ENCODE measurements around the gene GRK5.

Gene GRK5

DNA sequence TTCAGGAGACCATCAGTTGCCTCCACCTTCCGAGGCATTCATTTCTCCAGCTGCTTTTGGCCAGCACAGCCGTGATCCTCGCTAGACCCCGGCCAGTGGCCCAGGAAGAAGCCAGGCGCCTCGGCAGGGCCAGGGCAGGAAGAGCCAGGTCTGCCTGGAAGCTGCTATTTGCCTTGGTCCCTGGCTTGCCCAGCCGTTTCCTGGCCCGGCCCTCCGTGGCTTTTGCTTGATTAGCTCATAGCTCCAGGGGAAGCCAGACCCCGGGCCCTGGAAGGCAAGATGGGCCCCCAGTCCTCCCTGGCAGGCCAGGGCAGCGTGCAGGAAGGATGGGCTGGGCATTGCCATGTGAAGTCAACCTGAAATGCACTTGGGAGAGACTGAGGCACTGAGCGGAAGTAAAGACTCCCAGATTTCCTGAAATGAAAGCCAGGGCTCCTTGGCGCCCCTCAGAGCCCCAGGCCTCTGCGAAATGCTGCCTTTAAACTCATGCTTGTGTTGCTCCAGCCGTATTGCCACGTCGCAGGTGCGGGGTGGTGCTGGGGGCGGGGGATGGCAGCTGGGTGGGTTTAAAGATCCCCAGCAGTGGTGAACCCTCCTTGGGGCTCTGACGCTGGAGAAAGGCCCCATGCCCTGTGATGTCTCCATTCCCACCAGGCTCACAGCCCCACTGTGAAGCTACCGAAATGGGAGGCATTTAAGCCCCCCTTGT, 160.6 kb downstream of the GRK5 start:
- DNase-seq = no peak

DNA sequence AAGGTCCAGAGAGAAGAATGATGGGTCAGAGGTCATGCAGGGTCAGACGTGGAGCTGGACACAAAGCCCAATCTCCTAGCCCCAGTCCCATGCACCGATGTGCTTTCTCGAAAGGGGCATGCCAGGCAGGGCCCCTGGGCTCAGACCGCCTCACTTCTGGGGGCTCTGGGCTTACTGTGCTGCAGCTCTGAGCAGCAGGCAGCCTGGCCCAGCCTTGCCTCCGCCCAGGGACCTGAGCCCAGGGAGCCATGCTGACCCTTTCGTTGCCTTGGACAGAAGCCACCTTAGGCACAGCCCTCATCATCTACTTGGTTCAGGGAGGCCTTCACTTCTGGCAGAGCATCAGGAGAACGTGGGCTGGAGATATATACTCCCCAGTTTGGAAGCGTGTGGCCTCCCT, 161.2 kb downstream of the GRK5 start:
- no peak for DNase-seq

DNA sequence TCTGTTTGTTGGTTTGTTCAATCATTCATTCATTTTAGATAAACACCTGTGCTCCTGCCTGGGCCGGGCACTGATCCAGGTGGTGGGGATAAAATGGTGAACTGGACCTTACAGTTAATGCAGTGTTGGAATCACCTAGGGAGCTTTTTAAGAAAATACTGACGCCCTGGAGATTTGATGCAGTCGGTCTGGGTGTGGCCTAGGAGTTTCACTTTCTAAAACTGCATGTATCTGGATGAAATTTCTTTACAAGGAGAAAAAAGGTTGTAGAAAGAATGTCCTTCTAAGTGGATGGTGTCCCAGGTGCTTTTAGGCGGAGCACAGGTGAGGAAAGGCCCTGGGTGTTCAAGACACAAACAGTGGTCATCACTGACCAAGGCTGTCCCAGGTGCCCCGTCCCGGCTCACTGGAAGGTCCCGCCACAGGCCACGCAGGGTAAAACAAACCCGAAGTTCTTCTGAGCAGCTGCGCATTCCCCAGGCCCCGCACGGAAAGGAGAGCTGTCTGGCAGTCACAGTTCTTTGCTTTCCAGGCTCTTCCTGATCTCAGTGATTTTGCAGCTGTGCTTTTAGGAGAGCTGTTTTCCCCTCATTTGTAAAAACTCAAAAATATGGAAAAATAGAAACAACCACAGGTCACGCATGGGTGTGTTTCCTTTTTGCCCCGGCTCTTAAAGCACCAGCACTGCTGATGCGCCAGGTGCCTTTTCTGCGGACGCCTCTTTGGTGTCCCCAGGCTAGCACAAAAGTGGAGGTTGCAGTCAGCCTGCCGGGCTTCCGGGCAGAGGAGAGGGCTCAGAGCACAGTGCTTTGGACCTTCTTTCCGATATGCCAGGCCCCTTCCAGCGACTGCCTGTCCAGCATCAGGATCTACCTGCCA, 161.9 kb downstream of the GRK5 start:
- DNase-seq = no peak

DNA sequence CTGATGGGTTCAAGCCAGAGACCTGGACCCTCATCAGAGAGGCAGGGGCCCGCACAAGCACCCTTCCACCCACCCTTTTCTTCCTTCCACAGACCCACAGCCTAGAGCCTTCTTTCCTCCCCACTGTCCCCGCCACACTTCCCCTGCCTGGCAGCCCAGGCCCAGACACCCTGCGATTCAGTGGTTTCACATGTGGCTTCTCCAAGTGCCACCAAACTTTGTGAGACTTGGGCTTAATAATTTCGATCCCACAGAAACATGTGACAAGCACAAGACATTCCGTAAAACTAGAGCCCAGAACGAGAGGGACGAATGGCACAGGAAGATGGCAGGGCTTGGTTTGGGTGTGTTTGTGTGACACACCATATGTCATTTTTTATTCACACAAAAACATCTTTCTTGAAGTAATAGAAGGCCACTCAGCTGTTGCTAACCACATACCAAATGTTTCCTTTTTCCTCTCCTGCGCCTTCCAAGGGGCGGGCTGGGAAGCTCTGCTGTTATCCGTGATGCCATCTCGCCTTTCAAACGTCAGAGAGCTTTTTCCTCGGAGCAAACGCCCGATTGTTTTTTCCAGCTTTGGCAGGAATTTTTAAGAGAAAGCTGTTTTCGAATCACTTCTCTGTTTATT, 162.9 kb downstream of the GRK5 start:
- DNase-seq = no peak

DNA sequence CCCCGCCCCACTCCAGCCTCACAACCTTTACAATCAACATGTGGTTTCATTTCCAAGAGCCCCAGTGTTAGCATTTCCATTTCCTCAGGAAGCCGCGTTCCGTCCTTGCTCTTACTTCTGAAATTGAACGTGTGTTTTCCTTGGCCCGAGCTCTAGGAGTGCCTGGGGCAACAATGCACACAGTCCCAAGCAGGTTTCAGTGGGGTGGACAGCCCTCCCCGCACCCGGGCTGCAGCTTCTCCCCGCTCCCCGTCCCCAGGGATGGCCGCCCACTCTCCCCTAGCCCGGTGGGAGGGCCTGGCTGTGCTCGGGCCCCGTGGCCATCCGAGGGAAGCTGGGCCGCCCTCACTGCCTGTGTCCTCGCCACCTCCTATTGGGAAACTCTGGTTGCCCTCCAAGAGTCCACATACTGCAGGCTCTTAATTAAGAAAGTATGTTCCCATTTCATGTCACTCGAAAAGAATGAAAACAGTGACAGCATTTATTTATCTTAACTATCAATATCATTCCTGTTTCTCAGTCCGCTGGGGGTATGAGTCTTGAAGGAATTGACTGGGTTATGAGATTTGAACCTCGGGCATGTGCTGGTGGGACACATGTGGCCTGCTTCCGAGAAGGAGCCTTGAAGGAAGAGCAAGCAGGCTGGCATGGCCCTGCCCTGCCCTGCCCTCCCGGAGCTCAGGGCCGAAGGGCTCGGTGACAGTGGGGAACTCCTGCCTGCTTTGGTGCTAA, 163.8 kb downstream of the GRK5 start:
- DNase-seq = no peak

DNA sequence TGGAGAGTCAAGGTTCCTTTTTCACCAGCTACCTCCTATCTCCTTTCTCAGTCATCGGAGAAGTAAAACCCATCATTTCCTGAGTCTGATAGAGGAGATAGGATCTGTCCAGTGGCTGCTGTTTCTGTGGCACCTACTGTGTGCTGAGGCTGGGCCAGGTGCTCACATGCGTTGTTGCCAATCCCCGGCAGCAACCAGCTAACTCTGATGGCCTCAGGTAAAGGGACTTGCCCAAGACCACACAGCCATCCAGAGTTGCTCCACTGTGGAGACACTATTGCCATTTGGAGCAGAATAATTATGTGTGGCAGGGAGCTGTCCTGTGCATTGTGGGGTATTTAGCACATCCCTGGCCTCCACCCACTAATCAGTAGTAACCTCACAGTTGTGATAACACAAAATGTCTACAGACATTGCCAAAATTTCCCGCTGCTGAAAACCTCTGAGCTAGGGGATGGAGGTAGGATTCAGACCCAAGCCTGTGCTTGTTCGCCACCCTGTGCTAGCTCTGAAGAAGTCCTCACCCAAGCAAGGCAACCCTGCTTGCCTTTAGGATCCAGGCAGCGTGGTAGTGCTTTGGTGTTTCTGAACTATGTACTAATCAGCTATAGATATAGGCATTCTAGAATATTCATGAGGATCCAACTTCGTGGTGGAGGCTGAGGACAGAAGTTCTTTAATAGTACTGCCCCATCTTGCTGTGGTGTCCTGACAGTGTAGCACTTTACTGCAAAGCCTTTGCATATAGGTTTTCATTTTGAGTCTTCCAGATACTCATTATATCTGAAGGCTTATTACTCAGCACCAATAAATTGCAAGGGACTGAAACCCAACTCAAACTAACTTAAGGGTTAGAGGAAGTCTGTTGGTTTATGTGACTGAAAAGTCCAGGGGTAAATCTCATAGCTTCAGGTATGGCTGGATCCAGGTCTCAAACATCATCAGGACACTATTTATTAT, 164.6 kb downstream of the GRK5 start:
- no peak for DNase-seq

DNA sequence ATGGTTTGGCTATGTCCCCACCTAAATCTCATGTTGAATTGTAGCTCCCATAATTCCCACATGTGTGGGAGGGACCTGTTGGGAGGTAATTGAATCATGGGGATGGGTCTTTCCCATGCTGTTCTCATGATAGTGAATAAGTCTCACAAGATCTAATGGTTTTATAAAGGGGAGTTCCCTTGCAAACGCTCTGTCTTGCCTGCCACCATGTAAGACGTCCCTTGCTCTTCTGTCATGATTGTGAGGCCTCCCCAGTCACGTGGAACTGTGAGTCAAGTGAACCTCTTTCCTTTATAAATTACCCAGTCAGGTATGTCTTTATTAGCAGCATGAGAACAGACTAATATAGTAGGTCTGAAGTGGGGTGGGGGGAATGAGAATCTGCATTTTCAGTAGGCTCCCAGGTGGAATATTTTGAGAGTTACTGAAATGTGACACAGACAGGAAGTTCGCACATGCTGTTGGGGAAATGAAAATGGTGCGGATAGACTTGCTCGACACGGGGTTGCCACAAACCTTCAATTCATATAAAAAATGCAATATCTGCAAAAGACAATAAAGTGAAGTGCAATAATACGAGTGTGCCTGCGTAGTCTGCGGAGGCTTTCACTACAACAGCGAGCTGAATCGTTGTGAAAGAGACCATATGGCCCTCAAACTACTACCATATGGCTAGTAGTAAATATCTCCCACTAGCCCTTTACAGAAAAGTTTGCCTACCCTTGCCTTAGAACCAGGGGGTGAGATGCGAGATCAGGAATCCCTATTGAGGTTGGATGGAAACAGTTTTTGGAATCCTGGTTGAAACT, 166.1 kb downstream of the GRK5 start:
- DNase-seq = no peak

DNA sequence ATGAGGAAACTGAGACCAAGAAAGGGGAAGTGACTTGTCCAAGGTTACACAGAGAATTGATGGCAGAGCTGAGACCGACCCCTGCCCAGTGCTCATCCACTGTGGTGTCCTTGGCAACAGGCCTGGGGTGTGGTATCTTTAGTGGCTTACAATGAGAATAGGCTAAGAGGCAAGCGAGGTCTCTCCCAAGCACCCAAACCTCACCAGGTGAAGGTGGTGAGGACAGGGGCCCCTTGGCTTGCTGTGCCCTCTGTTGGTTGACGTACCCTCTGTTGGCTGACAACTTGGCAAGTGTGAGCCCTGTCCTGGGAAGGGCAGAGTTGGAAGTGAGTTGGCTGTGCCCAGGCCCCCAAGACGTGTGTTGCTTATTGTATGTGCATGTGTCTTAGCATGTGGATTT, 166.9 kb downstream of the GRK5 start:
- DNase-seq = no peak

DNA sequence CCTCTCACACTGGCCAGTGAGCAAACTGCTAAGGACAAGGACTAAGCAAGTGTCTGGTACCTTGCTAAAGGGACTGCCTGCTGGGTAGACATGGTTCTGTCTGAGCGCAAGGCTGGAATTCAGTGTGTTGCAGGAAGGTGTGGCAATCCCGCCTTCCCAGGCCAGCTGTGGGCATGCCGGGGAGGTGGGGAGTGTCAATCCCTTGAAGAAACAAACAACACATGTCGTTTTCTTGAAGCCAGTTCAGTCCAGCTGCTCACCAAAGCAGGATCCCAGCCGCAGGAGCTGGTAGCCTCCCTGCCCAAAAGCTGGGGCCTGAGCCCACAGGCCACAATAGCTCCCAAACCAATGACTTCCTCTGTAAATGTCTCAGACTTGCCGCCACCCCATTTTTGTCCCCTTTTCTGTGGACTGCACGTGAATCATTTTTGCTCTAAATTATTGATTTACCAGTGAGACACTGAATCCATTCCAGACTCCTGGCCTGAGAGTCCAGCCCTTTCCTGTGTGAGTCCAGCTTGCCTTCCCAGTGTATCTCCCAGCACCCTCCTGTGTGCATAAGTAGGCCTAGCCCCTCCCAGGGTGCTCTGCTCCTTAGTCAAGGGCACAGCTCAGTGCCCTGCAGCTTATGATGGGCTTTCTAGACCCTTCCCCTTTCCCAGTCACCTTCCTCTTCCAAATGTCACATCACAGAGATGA, 168.4 kb downstream of the GRK5 start:
- DNase-seq = no peak

DNA sequence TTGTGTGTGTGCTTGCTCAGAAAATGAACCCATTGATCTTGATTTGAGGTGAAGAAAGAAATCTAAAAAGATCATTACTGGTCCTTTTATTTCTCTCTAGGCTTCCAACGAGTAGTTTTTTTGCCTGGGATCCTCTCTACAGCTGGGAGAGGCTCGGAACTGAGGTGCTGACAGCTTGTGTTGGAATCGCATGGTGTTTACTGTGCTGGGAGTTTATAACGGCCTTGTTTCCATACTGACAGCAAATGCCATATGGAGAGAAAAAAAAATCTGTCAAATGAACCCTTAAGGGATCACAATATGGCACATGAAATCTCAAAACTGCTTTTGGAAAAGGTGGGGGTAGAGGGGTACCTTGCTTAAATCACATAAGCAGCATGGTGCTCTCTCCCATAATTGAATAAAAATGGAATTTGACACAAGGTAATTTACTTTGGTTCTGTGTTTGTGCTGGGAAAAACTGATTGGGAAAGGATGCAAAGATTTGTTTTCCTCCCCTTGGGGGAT, 170.1 kb downstream of the GRK5 start:
- no peak for DNase-seq

DNA sequence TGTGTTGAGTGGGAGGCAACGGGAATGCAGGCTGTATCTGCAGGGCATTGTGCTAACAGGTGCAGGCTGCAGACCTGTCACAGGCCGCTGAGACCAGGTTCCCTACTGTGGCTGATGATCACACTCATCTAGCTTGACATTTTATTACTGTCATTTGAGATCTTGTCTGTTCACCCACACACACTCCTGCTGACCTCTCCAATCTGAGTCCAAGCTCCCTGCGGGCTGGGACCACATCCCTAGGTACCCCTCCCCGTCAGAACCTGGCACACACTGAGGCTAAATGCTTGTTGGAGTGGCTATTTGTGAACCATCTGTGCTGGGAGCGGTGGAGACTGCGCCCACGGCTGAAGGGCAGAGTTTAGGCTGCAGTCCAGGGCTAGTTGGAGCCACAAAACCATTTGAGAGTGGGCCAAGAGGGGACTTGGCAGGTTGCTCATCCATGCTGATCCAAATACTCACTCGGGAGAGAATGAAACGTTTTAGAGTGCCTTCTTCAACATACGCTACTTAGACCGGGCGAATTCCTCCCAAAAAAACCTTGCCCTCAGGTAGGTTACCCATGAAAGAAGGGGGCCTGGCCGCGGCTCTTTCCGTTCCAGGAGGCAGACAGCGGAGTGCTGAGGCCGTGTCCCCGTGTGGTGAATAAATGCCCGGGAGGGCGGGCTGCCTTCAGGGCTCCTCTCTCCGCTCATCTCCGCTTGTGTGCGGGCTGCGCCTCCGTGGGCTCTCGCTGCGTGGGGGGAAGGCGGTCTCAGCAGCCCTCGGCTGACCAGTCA, 170.8 kb downstream of the GRK5 start:
- no peak for DNase-seq

DNA sequence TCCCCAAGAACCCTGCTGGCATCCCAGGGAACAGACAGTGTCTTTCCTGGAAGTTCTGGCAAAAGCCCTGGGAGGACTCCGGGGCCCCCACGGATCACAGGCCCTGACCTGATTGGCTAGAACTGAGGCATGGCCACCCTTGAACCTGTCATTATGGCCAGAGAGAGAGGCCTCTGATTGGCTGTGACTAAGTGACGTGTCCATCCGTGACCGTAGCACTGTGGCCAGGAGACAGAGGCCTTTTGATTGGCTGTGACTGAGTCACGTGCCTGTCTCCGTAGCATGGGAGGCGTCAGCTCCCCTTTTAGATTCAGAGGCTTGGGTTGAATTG, 171.3 kb downstream of the GRK5 start:
- DNase-seq = no peak

DNA sequence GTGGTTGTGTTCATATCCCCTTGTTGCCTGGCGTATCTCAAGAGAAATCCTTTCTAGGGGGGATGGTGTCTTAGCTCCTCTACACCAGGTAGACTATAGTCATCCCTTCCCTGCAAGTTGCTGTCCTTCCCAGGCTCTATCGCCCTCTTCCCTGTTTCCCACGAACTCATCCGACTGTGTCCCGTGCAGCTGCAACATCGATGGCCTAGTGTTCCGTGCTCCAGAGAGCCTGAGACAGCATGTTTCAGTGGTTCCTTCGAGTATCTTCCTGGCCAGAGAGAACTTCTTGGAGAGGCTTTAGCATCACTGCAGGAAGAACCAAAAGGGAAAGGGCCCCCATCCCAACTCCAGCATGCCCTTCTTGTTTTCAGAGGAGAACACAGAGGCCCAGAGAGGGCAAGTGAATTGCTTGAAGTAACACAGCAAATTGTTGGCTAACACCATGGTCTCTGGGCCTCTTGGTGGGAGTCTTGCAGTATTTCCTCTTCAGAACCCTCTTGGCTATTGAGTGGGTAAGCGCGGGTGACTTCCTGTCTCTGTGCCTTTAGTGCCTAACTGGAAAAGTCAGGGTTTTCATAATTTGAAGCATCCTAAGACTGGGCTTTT, 172.2 kb downstream of the GRK5 start:
- no peak for DNase-seq

DNA sequence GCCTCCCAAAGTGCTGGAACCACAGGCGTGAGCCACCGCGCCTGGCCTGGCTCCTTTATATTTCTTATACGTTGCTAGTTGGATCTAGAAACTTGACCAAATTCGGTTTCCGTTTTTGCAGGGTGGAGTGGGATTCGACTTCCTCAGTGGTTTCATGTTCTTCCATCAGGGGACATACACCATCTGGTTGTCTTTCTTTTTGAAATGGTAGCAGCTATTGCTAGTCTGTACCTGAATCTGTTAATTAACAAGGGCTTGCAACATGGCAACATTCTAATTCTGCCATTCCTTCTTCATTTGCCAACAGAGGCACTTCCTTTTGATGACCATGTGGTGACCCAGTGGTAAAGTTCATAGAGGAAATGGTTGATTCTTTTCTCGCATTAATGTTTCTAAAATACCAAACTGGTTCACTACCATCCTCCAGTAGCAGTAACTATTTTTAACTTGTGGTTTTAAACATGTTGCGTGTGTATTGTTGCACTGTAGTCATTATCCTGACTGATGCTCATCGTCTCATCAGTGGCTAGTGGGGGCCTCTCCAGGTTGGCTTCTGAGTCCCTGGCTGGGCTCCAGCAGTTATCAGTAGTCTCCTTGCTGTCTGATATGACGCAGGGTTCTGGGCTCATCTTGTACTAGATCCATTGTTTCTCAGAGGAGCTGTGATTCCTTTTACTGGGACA, 175.9 kb downstream of the GRK5 start:
- DNase-seq = no peak

DNA sequence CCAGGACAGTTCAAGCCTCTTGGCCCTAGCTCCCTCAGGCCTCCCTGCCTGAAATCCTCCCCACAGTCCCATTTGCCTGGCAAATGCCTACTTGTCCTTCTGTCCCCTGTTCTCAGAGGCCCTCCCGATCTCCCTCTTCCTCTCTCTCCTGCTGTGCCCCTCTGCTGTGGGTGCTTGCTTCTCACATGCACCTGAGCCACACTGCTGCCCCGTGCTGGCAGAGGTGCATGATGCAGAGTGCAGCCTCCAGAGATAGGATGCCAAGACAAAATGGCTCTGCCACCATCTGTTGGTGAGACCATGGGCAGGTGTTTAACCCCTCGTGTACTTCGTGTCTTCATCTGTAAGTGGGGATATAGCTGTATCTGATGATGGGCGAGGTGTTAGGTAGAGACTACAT, 176.8 kb downstream of the GRK5 start:
- DNase-seq = no peak

DNA sequence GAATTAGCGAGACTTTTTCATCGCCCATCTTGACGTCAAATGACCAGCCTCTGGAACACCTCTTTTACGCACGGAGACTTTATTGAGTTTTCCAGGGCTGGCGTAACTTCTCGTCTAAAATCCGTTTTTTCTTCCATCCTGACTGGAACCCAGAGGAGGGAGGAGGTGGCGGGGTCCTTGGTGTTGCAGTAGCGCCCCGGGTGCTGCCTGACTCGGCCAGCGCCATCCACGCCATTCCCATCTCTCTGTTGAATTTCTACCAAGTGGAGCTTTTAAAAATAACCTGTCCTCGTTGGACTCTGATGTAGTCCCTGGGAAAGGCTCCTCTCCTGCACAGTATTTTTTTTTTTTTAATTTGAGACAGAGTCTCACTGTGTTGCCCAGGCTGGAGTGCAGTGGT, 179.3 kb downstream of the GRK5 start:
- DNase-seq = no peak

DNA sequence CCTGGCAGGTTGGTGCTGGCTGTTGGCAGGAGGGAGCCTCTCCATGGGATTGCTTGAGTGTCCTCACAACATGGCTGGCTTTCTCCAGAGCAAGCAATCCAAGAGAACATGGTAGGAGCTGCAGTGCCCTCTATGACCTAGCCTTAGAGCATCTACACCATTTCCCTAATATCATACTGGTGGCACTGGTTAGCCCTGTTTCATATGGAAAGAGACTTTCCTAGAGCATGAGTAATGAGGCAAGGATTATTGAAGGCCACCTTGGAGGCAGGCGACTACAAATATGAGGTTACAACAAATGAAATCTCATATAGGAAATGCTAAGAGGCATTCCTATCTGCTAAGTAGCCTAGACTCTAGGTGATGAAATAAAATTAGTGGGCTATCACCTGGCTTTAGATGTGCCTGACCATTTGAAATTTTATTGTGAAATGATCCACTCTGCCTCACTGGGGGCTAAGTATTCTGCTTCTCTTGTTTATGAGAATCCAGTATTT, 181.5 kb downstream of the GRK5 start:
- DNase-seq = no peak
